Naive thymus-derived CD4-positive, alpha-beta T cell (primary cell): ENCODE results near the gene NAV2. TPM values are rescaled to one million over a fixed set of nuclear protein-coding genes. Genes with fewer than 3 reads are reported as not detected.

Experiments used
- ATAC-seq: fragments of 150-1000 bp; cut with Tn5 transposase; 2 replicates; pipeline ENCODE4 v1.10.0; 2021; ENCODE audit warnings: mild to moderate bottlenecking, moderate library complexity
- CTCF ChIA-PET: fragments of 350-600 bp; sonication (Branson Sonifier 250); formaldehyde crosslinking; loops from one replicate; lab custom pipeline; 2021; ENCODE audit warnings: antibody characterized with exemption; lab: Charles Lee
- POLR2A ChIA-PET: fragments of 350-600 bp; sonication (Branson Sonifier 250); formaldehyde crosslinking; loops from one replicate; lab custom pipeline; 2021; ENCODE audit warnings: antibody characterized with exemption, inconsistent platforms; lab: Charles Lee
- DNase-seq, 9 donors: peaks; one replicate each; pipeline versions ENCODE4 v3.0.0 to v3.0.0-alpha.2; 2020 to 2022; ENCODE audit warnings: mixed read lengths in 1 of 9
- H3K27ac ChIP-seq: one replicate; pipeline ENCODE4 v1.7.0; 2013; ENCODE audit warnings: mild to moderate bottlenecking, low read depth, low read length, moderate library complexity
- H3K27me3 ChIP-seq, 2 donors: one replicate each; pipeline ENCODE4 v1.7.0; 2013; ENCODE audit warnings: low read length in 2 of 2, mild to moderate bottlenecking in 2 of 2, moderate library complexity in 2 of 2; ENCODE audit not compliant: control insufficient read depth in 2 of 2, insufficient read depth in 2 of 2
- H3K36me3 ChIP-seq, 3 experiments: 1 replicate in 2 of 3; 2 replicates in 1 of 3; pipeline ENCODE4 v1.7.0; 2013; ENCODE audit warnings: low read length in 3 of 3, mild to moderate bottlenecking in 3 of 3, moderate library complexity in 1 of 3; ENCODE audit not compliant: insufficient read depth in 3 of 3, control insufficient read depth in 2 of 3
- H3K4me1 ChIP-seq, 2 donors: one replicate each; pipeline ENCODE4 v1.7.0; 2013; ENCODE audit warnings: low read length in 2 of 2, mild to moderate bottlenecking in 2 of 2, moderate library complexity in 1 of 2; ENCODE audit not compliant: control insufficient read depth in 2 of 2, insufficient read depth in 2 of 2
- H3K4me3 ChIP-seq: 2 replicates; pipeline ENCODE4 v1.7.0; 2013; ENCODE audit warnings: mild to moderate bottlenecking, low read length
- H3K9me3 ChIP-seq, 3 experiments: 1 replicate in 2 of 3; 2 replicates in 1 of 3; pipeline ENCODE4 v1.7.0; 2013; ENCODE audit warnings: low read length in 3 of 3; ENCODE audit not compliant: control insufficient read depth in 2 of 3
- H3K27ac Mint-ChIP-seq, 9 donors: one replicate each; pipeline ENCODE4 v1.8.0; 2020 to 2022; ENCODE audit warnings: mixed read lengths in 9 of 9, mild to moderate bottlenecking in 8 of 9, moderate library complexity in 5 of 9, inconsistent platforms in 2 of 9
- H3K27me3 Mint-ChIP-seq, 5 donors: one replicate each; pipeline ENCODE4 v1.8.0; 2021 to 2022; ENCODE audit warnings: mixed read lengths in 5 of 5, mild to moderate bottlenecking in 1 of 5
- H3K36me3 Mint-ChIP-seq, 5 donors: one replicate each; pipeline ENCODE4 v1.8.0; 2020 to 2022; ENCODE audit warnings: mixed read lengths in 5 of 5, mild to moderate bottlenecking in 3 of 5, inconsistent platforms in 1 of 5
- H3K4me1 Mint-ChIP-seq, 7 donors: one replicate each; pipeline ENCODE4 v1.8.0; 2020 to 2022; ENCODE audit warnings: mixed read lengths in 7 of 7, mild to moderate bottlenecking in 3 of 7, inconsistent platforms in 1 of 7
- H3K4me3 Mint-ChIP-seq, 10 donors: one replicate each; pipeline ENCODE4 v1.8.0; 2020 to 2022; ENCODE audit warnings: mild to moderate bottlenecking in 10 of 10, mixed read lengths in 10 of 10, moderate library complexity in 6 of 10, inconsistent platforms in 2 of 10
- H3K9me3 Mint-ChIP-seq, 11 donors: one replicate each; pipeline ENCODE4 v1.8.0; 2020 to 2022; ENCODE audit warnings: mixed read lengths in 11 of 11, mild to moderate bottlenecking in 4 of 11, inconsistent platforms in 1 of 11, moderate library complexity in 1 of 11
- intact Hi-C, 2 donors: fragments of 100-400 bp; cut with micrococcal nuclease; formaldehyde crosslinking; loops; one replicate each; pipeline ENCODE4 v1.15.1; 2023
- polyA plus RNA-seq, 2 donors: library from polyadenylated mRNA; unstranded; fragments of 300-500 nt; fragmentation: Illumina TruSeq; gene quantifications; one replicate each; pipeline ENCODE4 v1.2.3, GENCODE V29; 2021
- total RNA-seq, 6 experiments: library from RNA in 5 of 6; stranded (reverse) in 5 of 6; gene quantifications; 1 replicate in 5 of 6; 2 replicates in 1 of 6; pipeline ENCODE4 v1.2.3 and lab custom pipeline; 2021 to 2026

NAV2 gene
- total and polyA plus RNA-seq, 7 experiments from 2014 or later, result 0.24 to 2.2 (median 0.48) TPM; not detected in 2

- Histone ChIP-seq H3K27me3 (no peaks in the 10 kb centered on the region), H3K27ac (no peak overlapping the region), H3K9me3 (no peaks in the 10 kb centered on the region), H3K36me3 (no peaks in the 10 kb centered on the region), H3K4me3 (no peak overlapping the region), H3K4me1 (no peaks in the 10 kb centered on the region)
- Mint-ChIP-seq H3K9me3 (no peaks in the 10 kb centered on the region), H3K4me1 (peaks cover 0 to 4% (median 0%) of the 10 kb centered on the region in 7 donors), H3K4me3 (no peak overlapping the region), H3K27me3 (peaks cover 4 to 12% (median 8%) of the 10 kb centered on the region in 5 donors), H3K27ac (no peak overlapping the region), H3K36me3 (no peaks in the 10 kb centered on the region)
- ChIA-PET POLR2A (no interaction called here), CTCF (interaction anchor here (0.6 kb wide), 1 partner anchor 70 kb away, joined by 3 read pairs; no protein-coding TSS in a partner anchor)
- intact Hi-C loops, result no loop called here
- no peak for ATAC-seq
- no peak for DNase-seq
These were observed 39.9 kb upstream of the NAV2 start for GRCh38 chr11:19672586-19673206.

GRCh38 chr11:19673924-19674729, 38.5 kb upstream of the NAV2 start:
- DNase-seq (no peak), ATAC-seq (no peak)
- Histone ChIP-seq H3K9me3 (no peaks in the 10 kb centered on the region), H3K27ac (no peak overlapping the region), H3K36me3 (no peaks in the 10 kb centered on the region), H3K27me3 (no peaks in the 10 kb centered on the region), H3K4me1 (no peaks in the 10 kb centered on the region), H3K4me3 (no peak overlapping the region)
- peaks cover 4 to 18% (median 13%) of the 10 kb centered on the region in 5 donors for H3K27me3 Mint-ChIP-seq
- no peaks in the 10 kb centered on the region for H3K36me3 Mint-ChIP-seq
- intact Hi-C loops, result no loop called here
- ChIA-PET CTCF (no interaction called here), POLR2A (no interaction called here)
- no peaks in the 10 kb centered on the region for H3K9me3 Mint-ChIP-seq
- H3K27ac Mint-ChIP-seq, result no peak overlapping the region
- H3K4me1 Mint-ChIP-seq, result peaks cover 0 to 4% (median 0%) of the 10 kb centered on the region in 7 donors
- H3K4me3 Mint-ChIP-seq, result no peak overlapping the region

GRCh38 chr11:19674836-19675235, 37.8 kb upstream of the NAV2 start:
- H3K4me3 Mint-ChIP-seq, result no peak overlapping the region
- peaks cover 0 to 3% (median 0%) of the 10 kb centered on the region in 7 donors for H3K4me1 Mint-ChIP-seq

GRCh38 chr11:19675397-19675796, 37.2 kb upstream of the NAV2 start:
- no peaks in the 10 kb centered on the region for H3K9me3 ChIP-seq
- POLR2A ChIA-PET, result no interaction called here
- no peak overlapping the region for H3K27ac ChIP-seq
- intact Hi-C loops, result no loop called here
- peaks cover 7 to 29% (median 20%) of the 10 kb centered on the region in 5 donors for H3K27me3 Mint-ChIP-seq
- no peaks in the 10 kb centered on the region for H3K9me3 Mint-ChIP-seq
- H3K4me1 ChIP-seq, result no peaks in the 10 kb centered on the region
- no peak for DNase-seq
- H3K4me1 Mint-ChIP-seq, result peaks cover 0 to 3% (median 0%) of the 10 kb centered on the region in 7 donors
- no peaks in the 10 kb centered on the region for H3K36me3 ChIP-seq
- H3K4me3 ChIP-seq, result no peak overlapping the region
- CTCF ChIA-PET, result no interaction called here
- no peak overlapping the region for H3K27ac Mint-ChIP-seq
- no peaks in the 10 kb centered on the region for H3K27me3 ChIP-seq
- no peaks in the 10 kb centered on the region for H3K36me3 Mint-ChIP-seq
- H3K4me3 Mint-ChIP-seq, result no peak overlapping the region
- no peak for ATAC-seq

More at GRCh38 chr11:19674836-19675235, 37.8 kb upstream of the NAV2 start:
- H3K27me3 Mint-ChIP-seq, result peaks cover 7 to 23% (median 17%) of the 10 kb centered on the region in 5 donors
- Histone ChIP-seq H3K9me3 (no peaks in the 10 kb centered on the region), H3K4me3 (no peak overlapping the region), H3K36me3 (no peaks in the 10 kb centered on the region), H3K27ac (no peak overlapping the region), H3K4me1 (no peaks in the 10 kb centered on the region), H3K27me3 (no peaks in the 10 kb centered on the region)
- H3K36me3 Mint-ChIP-seq, result no peaks in the 10 kb centered on the region
- no peak overlapping the region for H3K27ac Mint-ChIP-seq
- POLR2A ChIA-PET, result no interaction called here
- intact Hi-C loops, result no loop called here
- ATAC-seq, result no peak
- H3K9me3 Mint-ChIP-seq, result no peaks in the 10 kb centered on the region
- CTCF ChIA-PET, result no interaction called here
- DNase-seq, result no peak

- no peaks in the 10 kb centered on the region for H3K36me3 ChIP-seq
- H3K9me3 ChIP-seq, result no peaks in the 10 kb centered on the region
- ATAC-seq (no peak), DNase-seq (no peak)
- no peak overlapping the region for H3K4me3 ChIP-seq
- no peak overlapping the region for H3K27ac Mint-ChIP-seq
- no peaks in the 10 kb centered on the region for H3K36me3 Mint-ChIP-seq
- intact Hi-C loops, result no loop called here
- H3K4me3 Mint-ChIP-seq, result no peak overlapping the region
- peaks cover 0 to 3% (median 0%) of the 10 kb centered on the region in 7 donors for H3K4me1 Mint-ChIP-seq
- no peaks in the 10 kb centered on the region for H3K27me3 ChIP-seq
- ChIA-PET CTCF (no interaction called here), POLR2A (no interaction called here)
- H3K27me3 Mint-ChIP-seq, result peaks cover 7 to 34% (median 22%) of the 10 kb centered on the region in 5 donors
- no peaks in the 10 kb centered on the region for H3K9me3 Mint-ChIP-seq
- H3K27ac ChIP-seq, result no peak overlapping the region
- H3K4me1 ChIP-seq, result no peaks in the 10 kb centered on the region
These were observed 35.9 kb upstream of the NAV2 start for GRCh38 chr11:19676475-19677380.

- no peaks in the 10 kb centered on the region for H3K9me3 ChIP-seq
- H3K27me3 ChIP-seq, result no peaks in the 10 kb centered on the region
- Mint-ChIP-seq H3K9me3 (no peaks in the 10 kb centered on the region), H3K27ac (no peak overlapping the region), H3K36me3 (no peaks in the 10 kb centered on the region), H3K4me3 (no peak overlapping the region), H3K4me1 (peaks cover 0 to 3% (median 0%) of the 10 kb centered on the region in 7 donors), H3K27me3 (peaks cover 5 to 32% (median 22%) of the 10 kb centered on the region in 5 donors)
- no peaks in the 10 kb centered on the region for H3K36me3 ChIP-seq
- H3K4me1 ChIP-seq, result no peaks in the 10 kb centered on the region
- DNase-seq (no peak), ATAC-seq (no peak)
- ChIA-PET POLR2A (no interaction called here), CTCF (no interaction called here)
- intact Hi-C loops, result no loop called here
- H3K4me3 ChIP-seq, result no peak overlapping the region
- H3K27ac ChIP-seq, result no peak overlapping the region
These were observed 35.1 kb upstream of the NAV2 start for GRCh38 chr11:19677381-19678080.
